HEK293 (cell line): ENCODE measurements around the gene CA10.

Experiments used
- CTCF ChIA-PET: fragments of 350-600 bp; formaldehyde crosslinking; extraction: SDS; loops from one replicate; lab custom pipeline; 2021; ENCODE audit warnings: antibody characterized with exemption; lab: Yijun Ruan, JAX
- POLR2A ChIA-PET: fragments of 300-600 bp; formaldehyde crosslinking; extraction: SDS; loops from one replicate; lab custom pipeline; 2020; ENCODE audit warnings: antibody characterized with exemption, inconsistent platforms; lab: Yijun Ruan, JAX
- H3K27ac ChIP-seq: fragments of 200-500 bp; sonication (Bioruptor generic); 2 replicates; pipeline ENCODE4 v1.5.1; 2014; ENCODE audit warnings: low read depth, low read length, control low read depth, inconsistent platforms; ENCODE audit errors: extremely low read depth
- H3K36me3 ChIP-seq, 2 experiments: fragments of 200-500 bp in 1 of 2; sonication (Bioruptor generic) in 1 of 2; 1 replicate in 1 of 2; 2 replicates in 1 of 2; pipeline ENCODE4 v1.5.1; 2014 to 2017; ENCODE audit warnings: inconsistent platforms in 2 of 2, low read length in 2 of 2; ENCODE audit not compliant: control insufficient read depth in 2 of 2, insufficient read depth in 1 of 2
- H3K4me1 ChIP-seq: fragments of 200-500 bp; sonication (Bioruptor generic); 2 replicates; pipeline ENCODE4 v1.5.1; 2014; ENCODE audit warnings: mild to moderate bottlenecking, low read length, inconsistent platforms; ENCODE audit not compliant: control insufficient read depth, insufficient read depth
- H3K4me3 ChIP-seq: 2 replicates; pipeline ENCODE4 v1.5.1; 2011; ENCODE audit warnings: low read depth, mild to moderate bottlenecking, control low read depth, low read length, moderate library complexity
- H3K9me3 ChIP-seq: fragments of 200-500 bp; sonication (Bioruptor generic); 2 replicates; pipeline ENCODE4 v1.5.1; 2014; ENCODE audit warnings: low read depth, low read length, inconsistent platforms; ENCODE audit not compliant: control insufficient read depth, insufficient read depth
- BCL11A ChIP-seq: fragments of 450-650 bp; formaldehyde crosslinking; IDR thresholded peaks from 2 replicates; pipeline ENCODE4 v1.5.1; 2016; ENCODE audit warnings: low read depth, missing biosample characterization, missing genetic modification characterization
- ELK4 ChIP-seq: IDR thresholded peaks from 2 replicates; pipeline ENCODE4 v1.6.1; 2011; ENCODE audit warnings: mild to moderate bottlenecking, low read depth, low read length, borderline replicate concordance
- FEZF1 ChIP-seq: fragments of 450-650 bp; formaldehyde crosslinking; IDR thresholded peaks from 2 replicates; pipeline ENCODE4 v1.5.1; 2016; ENCODE audit warnings: missing biosample characterization, missing genetic modification characterization
- GLI2 ChIP-seq: fragments of 450-650 bp; formaldehyde crosslinking; IDR thresholded peaks from 2 replicates; pipeline ENCODE4; 2017; ENCODE audit warnings: missing biosample characterization, missing genetic modification characterization, low read depth, borderline replicate concordance
- GLI4 ChIP-seq: fragments of 450-650 bp; formaldehyde crosslinking; IDR thresholded peaks from 2 replicates; pipeline ENCODE4 v1.5.1; 2016; ENCODE audit warnings: missing biosample characterization, missing genetic modification characterization
- GLIS1 ChIP-seq: fragments of 450-650 bp; formaldehyde crosslinking; IDR thresholded peaks from 2 replicates; pipeline ENCODE4 v1.5.1; 2016; ENCODE audit warnings: missing biosample characterization, missing genetic modification characterization
- HOXA7 ChIP-seq: sonication (generic); formaldehyde crosslinking; IDR thresholded peaks from 2 replicates; pipeline ENCODE4 v1.8.1; 2022; ENCODE audit warnings: missing genetic modification reagents, borderline replicate concordance
- KLF16 ChIP-seq: fragments of 450-650 bp; formaldehyde crosslinking; IDR thresholded peaks from 2 replicates; pipeline ENCODE4 v1.5.1; 2017; ENCODE audit warnings: missing biosample characterization, missing genetic modification characterization
- ZBTB1 ChIP-seq: fragments of 450-650 bp; formaldehyde crosslinking; IDR thresholded peaks from 2 replicates; pipeline ENCODE4 v1.5.1; 2016; ENCODE audit warnings: missing biosample characterization, missing genetic modification characterization
- ZBTB10 ChIP-seq: fragments of 450-650 bp; formaldehyde crosslinking; IDR thresholded peaks from 2 replicates; pipeline ENCODE4 v1.5.1; 2016; ENCODE audit warnings: missing biosample characterization, missing genetic modification characterization
- ZBTB17 ChIP-seq: fragments of 450-650 bp; formaldehyde crosslinking; IDR thresholded peaks from 2 replicates; pipeline ENCODE4 v1.5.1; 2016; ENCODE audit warnings: missing biosample characterization, missing genetic modification characterization
- ZNF274 ChIP-seq, 2 experiments: fragments of 200-500 bp in 1 of 2; fragments of 450-650 bp in 1 of 2; sonication (Bioruptor generic) in 1 of 2; formaldehyde crosslinking in 1 of 2; IDR thresholded peaks; 2 replicates each; pipeline versions ENCODE4 v1.5.1 to v1.6.1; 2014 to 2016; ENCODE audit warnings: borderline replicate concordance in 1 of 2, inconsistent platforms in 1 of 2, low read length in 1 of 2, missing biosample characterization in 1 of 2, missing genetic modification characterization in 1 of 2
- ZNF350 ChIP-seq: fragments of 450-650 bp; formaldehyde crosslinking; IDR thresholded peaks from 2 replicates; pipeline ENCODE4 v1.5.0; 2017; ENCODE audit warnings: missing biosample characterization, mild to moderate bottlenecking, missing genetic modification characterization
- ZNF501 ChIP-seq: fragments of 450-650 bp; formaldehyde crosslinking; IDR thresholded peaks from 2 replicates; pipeline ENCODE4 v1.5.1; 2016; ENCODE audit warnings: missing biosample characterization, missing genetic modification characterization
- ZNF521 ChIP-seq: fragments of 450-650 bp; formaldehyde crosslinking; IDR thresholded peaks from 2 replicates; pipeline ENCODE4 v1.5.1; 2017; ENCODE audit warnings: missing biosample characterization, mild to moderate bottlenecking, missing genetic modification characterization
- ZNF561 ChIP-seq: fragments of 450-650 bp; IDR thresholded peaks from 2 replicates; pipeline ENCODE4 v1.5.1; 2018; ENCODE audit warnings: missing biosample characterization, missing genetic modification characterization, borderline replicate concordance
- ZNF660 ChIP-seq: fragments of 450-650 bp; IDR thresholded peaks from 2 replicates; pipeline ENCODE4 v1.5.1; 2018; ENCODE audit warnings: missing biosample characterization, mild to moderate bottlenecking, missing genetic modification characterization
- ZNF704 ChIP-seq: fragments of 450-650 bp; formaldehyde crosslinking; IDR thresholded peaks from 2 replicates; pipeline ENCODE4 v1.5.1; 2016; ENCODE audit warnings: missing biosample characterization, missing genetic modification characterization
- TF ChIP-seq, protein P1 (sequence below): fragments of 450-650 bp; formaldehyde crosslinking; IDR thresholded peaks from 2 replicates; pipeline ENCODE4 v1.5.1; 2017; ENCODE audit warnings: missing biosample characterization, missing genetic modification characterization

The CA10 gene

DNA sequence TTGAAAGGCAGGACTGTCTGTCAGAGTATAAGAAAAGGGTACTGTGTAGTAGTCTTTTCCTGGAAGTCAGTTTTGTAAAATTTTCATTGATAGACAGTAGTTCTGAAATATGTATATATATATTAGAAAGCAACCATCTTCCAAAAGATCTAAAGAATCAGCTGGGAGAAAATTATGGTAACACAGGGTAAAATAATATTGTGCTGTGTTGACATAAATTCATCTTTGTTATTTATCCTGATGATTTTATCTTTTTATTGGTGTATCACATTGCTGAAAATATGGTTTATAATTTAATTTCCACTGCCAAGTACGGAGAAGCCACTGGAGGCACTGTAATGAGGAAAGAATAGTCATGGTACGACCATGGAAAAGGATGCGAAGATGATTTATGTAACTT lies 324.9 kb downstream of the CA10 start:
- TF ChIP-seq ZNF561 (tag by site-specific recombination), result no peak
- TF ChIP-seq ZNF274 (IDR thresholded peaks at IDR 0.05; ENCODE audit: low read length), result no peak
- TF ChIP-seq ZNF274 (tag by site-specific recombination; IDR thresholded peaks at IDR 0.05; ENCODE audit: borderline replicate concordance), result no peak
- no peak for TF ChIP-seq ZBTB1 (tag by site-specific recombination)
- TF ChIP-seq ELK4, result no peak
- no peak for TF ChIP-seq GLIS1 (tag by site-specific recombination)
- TF ChIP-seq BCL11A (tag by site-specific recombination), result no peak
- TF ChIP-seq, protein P1, sequence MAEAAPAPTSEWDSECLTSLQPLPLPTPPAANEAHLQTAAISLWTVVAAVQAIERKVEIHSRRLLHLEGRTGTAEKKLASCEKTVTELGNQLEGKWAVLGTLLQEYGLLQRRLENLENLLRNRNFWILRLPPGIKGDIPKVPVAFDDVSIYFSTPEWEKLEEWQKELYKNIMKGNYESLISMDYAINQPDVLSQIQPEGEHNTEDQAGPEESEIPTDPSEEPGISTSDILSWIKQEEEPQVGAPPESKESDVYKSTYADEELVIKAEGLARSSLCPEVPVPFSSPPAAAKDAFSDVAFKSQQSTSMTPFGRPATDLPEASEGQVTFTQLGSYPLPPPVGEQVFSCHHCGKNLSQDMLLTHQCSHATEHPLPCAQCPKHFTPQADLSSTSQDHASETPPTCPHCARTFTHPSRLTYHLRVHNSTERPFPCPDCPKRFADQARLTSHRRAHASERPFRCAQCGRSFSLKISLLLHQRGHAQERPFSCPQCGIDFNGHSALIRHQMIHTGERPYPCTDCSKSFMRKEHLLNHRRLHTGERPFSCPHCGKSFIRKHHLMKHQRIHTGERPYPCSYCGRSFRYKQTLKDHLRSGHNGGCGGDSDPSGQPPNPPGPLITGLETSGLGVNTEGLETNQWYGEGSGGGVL (tag by site-specific recombination), result no peak
- no peak for TF ChIP-seq ZNF521
- no peak for TF ChIP-seq ZBTB10 (tag by site-specific recombination)
- TF ChIP-seq ZNF704 (tag by site-specific recombination), result no peak
- no peak for TF ChIP-seq GLI2 (tag by site-specific recombination)
- no peak for TF ChIP-seq ZNF350 (tag by site-specific recombination)
- TF ChIP-seq, all 188 proteins: peak for 0
- ChIA-PET POLR2A (no interaction called here), CTCF (interaction anchor here (0.6 kb wide), 1 partner anchor 347 kb away, joined by 3 read pairs; no protein-coding TSS in a partner anchor)
- H3K27ac ChIP-seq, result no peak overlapping the region
- no peaks in the 10 kb centered on the region for H3K36me3 ChIP-seq
- H3K9me3 ChIP-seq, result no peaks in the 10 kb centered on the region
- no peak overlapping the region for H3K4me3 ChIP-seq
- no peaks in the 10 kb centered on the region for H3K4me1 ChIP-seq

DNA sequence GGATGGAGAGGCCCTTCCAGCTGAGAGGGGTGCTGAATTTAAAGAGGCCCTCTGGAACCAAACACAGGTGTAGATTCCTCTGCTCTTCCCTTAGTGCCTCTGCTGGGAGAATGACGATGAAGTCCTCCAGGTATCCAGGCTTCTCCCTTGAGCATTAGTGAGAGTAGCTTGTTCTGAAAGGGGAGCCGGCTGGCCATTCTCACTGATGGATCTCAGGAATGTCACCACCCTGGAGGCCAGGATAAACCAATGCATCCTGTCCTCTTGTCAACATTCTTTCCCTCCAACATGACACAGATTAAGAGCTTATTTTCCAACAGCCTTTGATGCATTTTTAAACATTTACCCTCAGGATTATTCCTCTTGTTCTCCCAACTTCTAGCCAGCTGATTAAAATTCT lies 325.5 kb downstream of the CA10 start:
- no peaks in the 10 kb centered on the region for H3K4me1 ChIP-seq
- H3K27ac ChIP-seq, result no peak overlapping the region
- TF ChIP-seq KLF16 (tag by site-specific recombination), result no peak
- TF ChIP-seq ZNF501 (tag by site-specific recombination), result no peak
- no peak for TF ChIP-seq HOXA7 (CRISPR knock-in tag)
- no peak for TF ChIP-seq FEZF1 (tag by site-specific recombination)
- no peak for TF ChIP-seq ZNF660 (tag by site-specific recombination)
- TF ChIP-seq ZBTB17 (tag by site-specific recombination), result no peak
- no peak for TF ChIP-seq GLI4 (tag by site-specific recombination)
- CTCF ChIA-PET, result interaction anchor here (0.5 to 1.3 kb wide), 5 partner anchors 16 to 1328 kb away, joined by 3 read pairs; no protein-coding TSS in a partner anchor
- no peaks in the 10 kb centered on the region for H3K9me3 ChIP-seq
- no peak overlapping the region for H3K4me3 ChIP-seq
- H3K36me3 ChIP-seq, result no peaks in the 10 kb centered on the region
- POLR2A ChIA-PET, result no interaction called here
